B cell (primary cell): Measurements from ENCODE around the gene TBCCD1. TPM values are rescaled to one million over a fixed set of nuclear protein-coding genes. Genes with fewer than 3 reads are reported as not detected.

Source experiments
- ATAC-seq: fragments of 200-7000 bp; cut with Tn5 transposase; one replicate; pipeline ENCODE4 v1.10.0; 2021; ENCODE audit warnings: low read depth, mild to moderate bottlenecking, moderate number of reproducible peaks, moderate library complexity
- CTCF ChIA-PET: fragments of 350-600 bp; sonication (Branson Sonifier 250); formaldehyde crosslinking; loops from one replicate; lab custom pipeline; 2021; ENCODE audit warnings: antibody characterized with exemption, inconsistent platforms; lab: Charles Lee
- POLR2A ChIA-PET: fragments of 350-600 bp; sonication (Branson Sonifier 250); formaldehyde crosslinking; loops from one replicate; lab custom pipeline; 2021; ENCODE audit warnings: antibody characterized with exemption; lab: Charles Lee
- DNase-seq: peaks from one replicate; pipeline ENCODE4 v3.0.0; 2013
- H2AFZ ChIP-seq: 2 replicates; pipeline ENCODE4 v1.6.1; 2012; ENCODE audit warnings: mild to moderate bottlenecking, low read depth, low read length; ENCODE audit not compliant: insufficient read depth, poor library complexity, severe bottlenecking
- H3K27ac ChIP-seq, 2 donors: 1 replicate in 1 of 2; 2 replicates in 1 of 2; pipeline ENCODE4 v1.5.1; 2012 to 2013; ENCODE audit warnings: low read length in 2 of 2, mild to moderate bottlenecking in 2 of 2, moderate library complexity in 1 of 2
- H3K27me3 ChIP-seq, 4 experiments: fragments of 200-600 bp in 1 of 4; sonication (generic) in 1 of 4; replicated peaks in 1 of 4; 1 replicate in 2 of 4; 2 replicates in 2 of 4; pipeline versions ENCODE4 v1.6.1 to v1.7.0; 2013 to 2016; ENCODE audit warnings: low read length in 3 of 4, mild to moderate bottlenecking in 2 of 4, mixed read lengths in 1 of 4, moderate library complexity in 1 of 4; ENCODE audit not compliant: insufficient read depth in 4 of 4, control insufficient read depth in 3 of 4; ENCODE audit errors: control extremely low read depth in 1 of 4
- H3K36me3 ChIP-seq, 2 experiments: replicated peaks in 1 of 2; 1 replicate in 1 of 2; 2 replicates in 1 of 2; pipeline versions ENCODE4 v1.6.1 to v1.7.1; 2013; ENCODE audit warnings: low read length in 1 of 2; ENCODE audit not compliant: insufficient read depth in 2 of 2, control insufficient read depth in 1 of 2; ENCODE audit errors: control extremely low read depth in 1 of 2, extremely low read depth in 1 of 2
- H3K4me1 ChIP-seq, 2 donors: fragments of 200-600 bp in 1 of 2; sonication (generic) in 1 of 2; 1 replicate in 1 of 2; 2 replicates in 1 of 2; pipeline versions ENCODE4 v1.5.1 to v1.6.1; 2013 to 2017; ENCODE audit warnings: low read length in 2 of 2; ENCODE audit not compliant: control insufficient read depth in 2 of 2, insufficient read depth in 2 of 2
- H3K4me2 ChIP-seq: replicated peaks from 2 replicates; pipeline ENCODE3; 2012; ENCODE audit warnings: mild to moderate bottlenecking, low read depth, low read length; ENCODE audit not compliant: poor library complexity, severe bottlenecking
- H3K4me3 ChIP-seq, 5 experiments: fragments of 200-600 bp in 1 of 5; sonication (generic) in 1 of 5; 1 replicate in 3 of 5; 2 replicates in 2 of 5; pipeline versions ENCODE4 v1.5.1 to v1.7.0; 2011 to 2016; ENCODE audit warnings: low read length in 4 of 5, mild to moderate bottlenecking in 4 of 5, low read depth in 2 of 5, control low read depth in 1 of 5, moderate library complexity in 1 of 5; ENCODE audit not compliant: insufficient read depth in 1 of 5; ENCODE audit errors: control extremely low read depth in 1 of 5, extremely low read depth in 1 of 5
- H3K79me2 ChIP-seq: fragments of 200-600 bp; sonication (generic); one replicate; pipeline ENCODE4 v1.6.0; 2016; ENCODE audit warnings: low read length; ENCODE audit not compliant: control insufficient read depth, insufficient read depth
- H3K9ac ChIP-seq: fragments of 200-600 bp; sonication (generic); 2 replicates; pipeline ENCODE4 v1.6.1; 2017; ENCODE audit warnings: mild to moderate bottlenecking, low read length, moderate library complexity
- H3K9me3 ChIP-seq, 3 donors: one replicate each; pipeline versions ENCODE4 v1.6.1 to v1.7.1; 2013; ENCODE audit warnings: low read length in 2 of 3; ENCODE audit not compliant: control insufficient read depth in 2 of 3, insufficient read depth in 1 of 3; ENCODE audit errors: control extremely low read depth in 1 of 3
- H4K20me1 ChIP-seq: 2 replicates; pipeline ENCODE4 v1.6.0; 2012; ENCODE audit warnings: mild to moderate bottlenecking, low read length; ENCODE audit not compliant: insufficient read depth, control insufficient read depth, poor library complexity, severe bottlenecking
- H3K27ac Mint-ChIP-seq: one replicate; pipeline ENCODE4 v1.8.0; 2021; ENCODE audit warnings: mixed read lengths
- H3K27me3 Mint-ChIP-seq: one replicate; pipeline ENCODE4 v1.8.0; 2021; ENCODE audit warnings: mixed read lengths
- H3K4me1 Mint-ChIP-seq: one replicate; pipeline ENCODE4 v1.8.0; 2021; ENCODE audit warnings: mixed read lengths
- H3K4me3 Mint-ChIP-seq: one replicate; pipeline ENCODE4 v1.8.0; 2021; ENCODE audit warnings: mixed read lengths
- H3K9me3 Mint-ChIP-seq: one replicate; pipeline ENCODE4 v1.8.0; 2022; ENCODE audit warnings: mixed read lengths; ENCODE audit not compliant: insufficient read depth
- EZH2 ChIP-seq: IDR thresholded peaks from 2 replicates; pipeline ENCODE4 v1.6.1; 2012; ENCODE audit warnings: borderline replicate concordance, low read depth, mild to moderate bottlenecking, moderate library complexity, low read length; ENCODE audit not compliant: insufficient read depth, poor library complexity, severe bottlenecking
- WGBS: methylation state at CpG from one replicate; pipeline ENCODE4 v1.1.5; 2013; ENCODE audit warnings: missing lambda C conversion rate; ENCODE audit not compliant: insufficient coverage; 5-methylcytosine and 5-hydroxymethylcytosine counted together
- intact Hi-C: fragments of 100-400 bp; cut with micrococcal nuclease; formaldehyde crosslinking; loops from one replicate; pipeline ENCODE4 v1.10.0; 2022
- polyA plus RNA-seq: library from polyadenylated mRNA; depleted of rRNA; stranded (reverse); fragments of >200 nt; gene quantifications from 2 replicates; pipeline ENCODE4 v1.2.3, GENCODE V29; 2012
- total RNA-seq, 2 donors: library from RNA; stranded (reverse); fragments of 120-200 nt in 1 of 2; gene quantifications; 1 replicate in 1 of 2; 2 replicates in 1 of 2; pipeline versions ENCODE4 v1.2.3 to v1.2.4, GENCODE V29; 2013 to 2022
- TF ChIP-seq, protein P1 (sequence below): fragments of 200-600 bp; IDR thresholded peaks from one replicate; pipeline ENCODE4 v1.8.0; 2022; ENCODE audit warnings: antibody characterized with exemption, mild to moderate bottlenecking

The TBCCD1 gene
- total and polyA plus RNA-seq, 2 donors (not counting 1 experiment from before 2014, with no cell fraction given): 15.9 to 17.3 TPM

- Histone ChIP-seq H4K20me1 (no peaks in the 10 kb centered on the region), H3K9me3 (no peaks in the 10 kb centered on the region), H2AFZ (no peak overlapping the region), H3K4me2 (no peak overlapping the region), H3K9ac (no peak overlapping the region), H3K4me3 (no peak overlapping the region), H3K4me1 (no peaks in the 10 kb centered on the region), H3K27ac (no peak overlapping the region), H3K79me2 (no peaks in the 10 kb centered on the region), H3K36me3 (no peaks in the 10 kb centered on the region), H3K27me3 (no peaks in the 10 kb centered on the region)
- Mint-ChIP-seq H3K27me3 (peaks cover 12% of the 10 kb centered on the region), H3K9me3 (no peaks in the 10 kb centered on the region), H3K4me3 (no peak overlapping the region), H3K4me1 (no peaks in the 10 kb centered on the region), H3K27ac (no peak overlapping the region)
- ChIA-PET CTCF (interaction anchor here (4.0 kb wide), 1 partner anchor 16 kb away, joined by 24 read pairs; no protein-coding TSS in a partner anchor), POLR2A (no interaction called here)
- WGBS: 69% methylated on average over 2 of the region's 2 CpGs
- ATAC-seq (no peak), DNase-seq (no peak)
- intact Hi-C loops: no loop called here
- TF ChIP-seq EZH2: no peak
- TF ChIP-seq, protein P1, sequence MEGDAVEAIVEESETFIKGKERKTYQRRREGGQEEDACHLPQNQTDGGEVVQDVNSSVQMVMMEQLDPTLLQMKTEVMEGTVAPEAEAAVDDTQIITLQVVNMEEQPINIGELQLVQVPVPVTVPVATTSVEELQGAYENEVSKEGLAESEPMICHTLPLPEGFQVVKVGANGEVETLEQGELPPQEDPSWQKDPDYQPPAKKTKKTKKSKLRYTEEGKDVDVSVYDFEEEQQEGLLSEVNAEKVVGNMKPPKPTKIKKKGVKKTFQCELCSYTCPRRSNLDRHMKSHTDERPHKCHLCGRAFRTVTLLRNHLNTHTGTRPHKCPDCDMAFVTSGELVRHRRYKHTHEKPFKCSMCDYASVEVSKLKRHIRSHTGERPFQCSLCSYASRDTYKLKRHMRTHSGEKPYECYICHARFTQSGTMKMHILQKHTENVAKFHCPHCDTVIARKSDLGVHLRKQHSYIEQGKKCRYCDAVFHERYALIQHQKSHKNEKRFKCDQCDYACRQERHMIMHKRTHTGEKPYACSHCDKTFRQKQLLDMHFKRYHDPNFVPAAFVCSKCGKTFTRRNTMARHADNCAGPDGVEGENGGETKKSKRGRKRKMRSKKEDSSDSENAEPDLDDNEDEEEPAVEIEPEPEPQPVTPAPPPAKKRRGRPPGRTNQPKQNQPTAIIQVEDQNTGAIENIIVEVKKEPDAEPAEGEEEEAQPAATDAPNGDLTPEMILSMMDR: no peak
Observed at GRCh38 chr3:186599785-186600166, 32.6 kb upstream of the TBCCD1 start.

DNA sequence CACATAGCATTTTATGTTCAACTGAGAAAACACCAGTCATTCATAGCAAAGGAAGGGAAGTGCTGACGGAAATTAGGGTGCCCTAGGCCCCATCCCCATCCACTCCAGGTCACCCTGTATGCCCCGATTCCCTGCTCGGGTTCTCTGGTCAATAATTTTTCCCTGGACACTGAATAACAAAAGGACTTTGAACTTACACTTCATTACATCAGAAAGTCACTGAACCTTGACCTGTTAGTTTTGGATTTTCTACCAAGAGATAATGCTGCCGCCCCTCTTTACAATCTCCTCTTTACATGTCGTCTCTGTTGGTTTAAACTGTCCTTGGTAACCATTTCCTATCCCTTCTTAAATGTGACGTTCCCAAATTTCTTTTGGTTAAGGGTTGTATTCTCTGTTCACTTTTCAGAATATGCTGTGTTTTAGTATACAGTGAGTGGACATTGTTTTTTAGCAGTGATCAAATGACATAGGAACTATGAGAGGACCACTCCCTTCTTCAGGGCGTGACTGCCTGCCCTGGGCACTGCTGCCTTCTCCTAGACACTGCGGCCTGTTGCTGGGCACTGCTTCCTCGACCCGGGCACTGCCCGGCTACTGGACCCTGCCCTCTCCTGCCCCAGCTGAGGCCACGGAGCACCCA is 32.1 kb upstream of the TBCCD1 start:
- Mint-ChIP-seq H3K27ac (no peak overlapping the region), H3K27me3 (peaks cover 12% of the 10 kb centered on the region), H3K4me3 (no peak overlapping the region), H3K4me1 (no peaks in the 10 kb centered on the region), H3K9me3 (no peaks in the 10 kb centered on the region)
- H3K27me3 ChIP-seq: no peaks in the 10 kb centered on the region
- no peaks in the 10 kb centered on the region for H3K36me3 ChIP-seq
- no peak overlapping the region for H3K4me3 ChIP-seq
- no peak for TF ChIP-seq EZH2
- TF ChIP-seq, protein P1: no peak
- H3K9ac ChIP-seq: no peak overlapping the region
- ChIA-PET CTCF (interaction anchor here (4.0 kb wide), 1 partner anchor 17 kb away, joined by 24 read pairs; no protein-coding TSS in a partner anchor), POLR2A (interaction anchor here (0.7 kb wide), 1 partner anchor 30 kb away, joined by 4 read pairs; no protein-coding TSS in a partner anchor)
- no peak overlapping the region for H2AFZ ChIP-seq
- H3K27ac ChIP-seq: no peak overlapping the region
- H4K20me1 ChIP-seq: no peaks in the 10 kb centered on the region
- no peak overlapping the region for H3K4me2 ChIP-seq
- intact Hi-C loops: no loop called here
- ATAC-seq (no peak), DNase-seq (no peak)
- H3K9me3 ChIP-seq: no peaks in the 10 kb centered on the region
- no peaks in the 10 kb centered on the region for H3K79me2 ChIP-seq
- 89% methylated on average over 8 of the region's 12 CpGs for WGBS
- no peaks in the 10 kb centered on the region for H3K4me1 ChIP-seq
